Measurements from ENCODE around the gene PKMYT1. TPM values are rescaled to one million over a fixed set of nuclear protein-coding genes. Genes with fewer than 3 reads are reported as not detected.

The PKMYT1 gene
- total RNA-seq, 2 experiments from 2014 or later, result 104 to 195 TPM

DNA sequence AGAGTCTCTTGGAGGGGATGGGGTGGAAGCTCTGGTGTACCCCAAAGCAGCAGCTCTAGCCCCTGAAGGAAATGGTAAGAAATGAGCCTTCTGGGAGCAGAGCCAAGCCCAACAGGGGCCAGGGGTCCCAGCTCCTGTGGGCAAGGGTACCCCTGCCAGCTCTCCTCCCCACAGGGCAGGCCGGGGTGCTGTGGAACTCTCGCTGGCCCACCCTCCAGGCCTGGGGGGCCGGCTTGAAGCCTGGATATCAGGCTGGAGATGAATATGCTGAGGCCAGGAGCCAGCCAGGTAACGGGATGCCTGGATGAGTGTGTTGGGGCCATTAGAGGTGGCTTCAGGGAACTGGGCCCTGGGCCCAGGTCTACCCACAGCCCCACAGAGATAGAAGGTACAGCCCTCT lies 20.3 kb upstream of the PKMYT1 start:
- no TSS peak for BruUV-seq (replicated peaks)
- H2AFZ ChIP-seq (ENCODE audit: low read length), result no peak overlapping the region
- no peaks in the 10 kb centered on the region for H3K9me2 ChIP-seq (ENCODE audit: insufficient read depth, low read length)
- H3K4me3 ChIP-seq (ENCODE audit: low read depth, low read length, poor library complexity, severe bottlenecking), result no peak overlapping the region
- TF ChIP-seq EZH2phosphoT487 (IDR thresholded peaks at IDR 0.05; ENCODE audit: borderline replicate concordance, low read depth, low read length), result no peak
- TF ChIP-seq, protein P1, sequence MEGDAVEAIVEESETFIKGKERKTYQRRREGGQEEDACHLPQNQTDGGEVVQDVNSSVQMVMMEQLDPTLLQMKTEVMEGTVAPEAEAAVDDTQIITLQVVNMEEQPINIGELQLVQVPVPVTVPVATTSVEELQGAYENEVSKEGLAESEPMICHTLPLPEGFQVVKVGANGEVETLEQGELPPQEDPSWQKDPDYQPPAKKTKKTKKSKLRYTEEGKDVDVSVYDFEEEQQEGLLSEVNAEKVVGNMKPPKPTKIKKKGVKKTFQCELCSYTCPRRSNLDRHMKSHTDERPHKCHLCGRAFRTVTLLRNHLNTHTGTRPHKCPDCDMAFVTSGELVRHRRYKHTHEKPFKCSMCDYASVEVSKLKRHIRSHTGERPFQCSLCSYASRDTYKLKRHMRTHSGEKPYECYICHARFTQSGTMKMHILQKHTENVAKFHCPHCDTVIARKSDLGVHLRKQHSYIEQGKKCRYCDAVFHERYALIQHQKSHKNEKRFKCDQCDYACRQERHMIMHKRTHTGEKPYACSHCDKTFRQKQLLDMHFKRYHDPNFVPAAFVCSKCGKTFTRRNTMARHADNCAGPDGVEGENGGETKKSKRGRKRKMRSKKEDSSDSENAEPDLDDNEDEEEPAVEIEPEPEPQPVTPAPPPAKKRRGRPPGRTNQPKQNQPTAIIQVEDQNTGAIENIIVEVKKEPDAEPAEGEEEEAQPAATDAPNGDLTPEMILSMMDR (conservative IDR thresholded peaks at IDR 0.05; ENCODE audit: low read length), result no peak
- DNase-seq (ENCODE audit: low spot score), result no peak
- H3K79me2 ChIP-seq (ENCODE audit: insufficient read depth, low read depth, low read length), result no peaks in the 10 kb centered on the region
- no peaks in the 10 kb centered on the region for H3K9me3 ChIP-seq (ENCODE audit: low read length)
- POLR2A ChIA-PET, result no interaction called here
- no peak overlapping the region for H3K27ac ChIP-seq (ENCODE audit: low read depth, low read length, poor library complexity, severe bottlenecking)
- H3K36me3 ChIP-seq (ENCODE audit: insufficient read depth, low read length), result no peaks in the 10 kb centered on the region
- H4K20me1 ChIP-seq (ENCODE audit: insufficient read depth, low read length), result no peaks in the 10 kb centered on the region
- intact Hi-C loops (cut with micrococcal nuclease; ENCODE audit: unreplicated experiment), result no loop called here
- CTCF ChIA-PET (ENCODE audit: unreplicated experiment), result no interaction called here
- no peak overlapping the region for H3K4me2 ChIP-seq (ENCODE audit: low read length)
- peaks cover 4% of the 10 kb centered on the region for H3K4me1 ChIP-seq (ENCODE audit: insufficient read depth, low read length, poor library complexity, severe bottlenecking)

DNA sequence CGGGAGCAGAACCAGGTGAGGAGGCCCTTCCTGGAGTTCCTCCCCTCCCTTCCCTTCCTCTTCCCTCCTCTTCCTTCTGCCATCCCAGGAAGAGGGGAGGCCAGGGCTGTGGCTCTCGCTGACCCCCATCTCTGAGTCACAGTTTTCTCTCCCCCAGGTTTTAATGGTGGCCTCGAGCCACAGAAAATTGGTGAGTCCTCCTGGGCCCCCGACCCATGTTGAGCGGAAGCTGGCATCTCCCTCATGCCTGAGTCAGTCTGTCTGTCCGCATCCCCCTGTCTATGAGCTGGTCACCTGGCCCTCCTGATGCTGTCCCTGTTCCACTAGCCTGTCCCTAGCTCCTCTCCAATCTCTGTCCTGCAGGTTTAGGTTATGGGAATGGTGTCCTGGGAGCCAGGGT lies 19.7 kb upstream of the PKMYT1 start:
- TF ChIP-seq, protein P1 (conservative IDR thresholded peaks at IDR 0.05; ENCODE audit: low read length), result no peak
- TF ChIP-seq EZH2phosphoT487 (IDR thresholded peaks at IDR 0.05; ENCODE audit: borderline replicate concordance, low read depth, low read length), result no peak
- no peaks in the 10 kb centered on the region for H3K79me2 ChIP-seq (ENCODE audit: insufficient read depth, low read depth, low read length)
- no peaks in the 10 kb centered on the region for H4K20me1 ChIP-seq (ENCODE audit: insufficient read depth, low read length)
- intact Hi-C loops (cut with micrococcal nuclease; ENCODE audit: unreplicated experiment), result no loop called here
- H3K9me3 ChIP-seq (ENCODE audit: low read length), result no peaks in the 10 kb centered on the region
- CTCF ChIA-PET (ENCODE audit: unreplicated experiment), result no interaction called here
- H2AFZ ChIP-seq (ENCODE audit: low read length), result no peak overlapping the region
- no TSS peak for BruUV-seq (replicated peaks)
- no peak overlapping the region for H3K4me3 ChIP-seq (ENCODE audit: low read depth, low read length, poor library complexity, severe bottlenecking)
- POLR2A ChIA-PET, result no interaction called here
- H3K27ac ChIP-seq (ENCODE audit: low read depth, low read length, poor library complexity, severe bottlenecking), result no peak overlapping the region
- DNase-seq (ENCODE audit: low spot score), result no peak
- H3K4me1 ChIP-seq (ENCODE audit: insufficient read depth, low read length, poor library complexity, severe bottlenecking), result peaks cover 3% of the 10 kb centered on the region
- H3K9me2 ChIP-seq (ENCODE audit: insufficient read depth, low read length), result no peaks in the 10 kb centered on the region
- no peaks in the 10 kb centered on the region for H3K36me3 ChIP-seq (ENCODE audit: insufficient read depth, low read length)
- H3K4me2 ChIP-seq (ENCODE audit: low read length), result no peak overlapping the region

DNA sequence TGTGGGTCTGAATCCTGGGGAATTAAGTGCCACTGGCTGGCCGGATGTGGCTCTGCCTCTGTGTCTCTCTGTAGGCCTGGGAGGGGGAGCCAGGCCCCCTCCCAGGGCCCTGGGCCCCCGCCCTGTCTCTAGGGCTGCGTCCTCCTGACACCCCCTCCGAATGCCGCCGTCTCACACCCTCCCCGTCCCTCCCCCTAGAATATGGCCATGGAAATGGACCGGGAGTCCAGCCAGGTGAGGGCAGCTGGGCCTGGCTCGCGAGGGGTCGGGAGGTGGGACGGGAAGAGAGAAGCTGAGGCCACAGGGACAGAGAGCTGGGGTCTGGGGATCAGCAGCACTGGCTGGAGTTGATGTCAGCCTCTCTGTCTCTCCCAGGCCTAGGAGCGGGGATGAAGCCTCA lies 16.1 kb upstream of the PKMYT1 start:
- no peak overlapping the region for H3K4me2 ChIP-seq (ENCODE audit: low read length)
- no TSS peak for BruUV-seq (replicated peaks)
- TF ChIP-seq, protein P1 (conservative IDR thresholded peaks at IDR 0.05; ENCODE audit: low read length), result no peak
- no peaks in the 10 kb centered on the region for H3K79me2 ChIP-seq (ENCODE audit: insufficient read depth, low read depth, low read length)
- DNase-seq (ENCODE audit: low spot score), result no peak
- H2AFZ ChIP-seq (ENCODE audit: low read length), result no peak overlapping the region
- H3K9me3 ChIP-seq (ENCODE audit: low read length), result no peaks in the 10 kb centered on the region
- no peak overlapping the region for H3K4me3 ChIP-seq (ENCODE audit: low read depth, low read length, poor library complexity, severe bottlenecking)
- no peaks in the 10 kb centered on the region for H4K20me1 ChIP-seq (ENCODE audit: insufficient read depth, low read length)
- CTCF ChIA-PET (ENCODE audit: unreplicated experiment), result no interaction called here
- no peaks in the 10 kb centered on the region for H3K9me2 ChIP-seq (ENCODE audit: insufficient read depth, low read length)
- POLR2A ChIA-PET, result interaction anchor here (1.1 kb wide), 1 partner anchor 24 kb away, joined by 3 read pairs; no protein-coding TSS in a partner anchor
- no peaks in the 10 kb centered on the region for H3K4me1 ChIP-seq (ENCODE audit: insufficient read depth, low read length, poor library complexity, severe bottlenecking)
- intact Hi-C loops (cut with micrococcal nuclease; ENCODE audit: unreplicated experiment), result no loop called here
- H3K36me3 ChIP-seq (ENCODE audit: insufficient read depth, low read length), result no peaks in the 10 kb centered on the region
- H3K27ac ChIP-seq (ENCODE audit: low read depth, low read length, poor library complexity, severe bottlenecking), result no peak overlapping the region
